Left ventricle myocardium inferior (tissue), 1 donor: ENCODE measurements around the gene UBE2E1. TPM values are rescaled to one million over a fixed set of nuclear protein-coding genes. Genes with fewer than 3 reads are reported as not detected.

Experiments
- DNase-seq: peaks from one replicate; pipeline ENCODE4 v3.0.0-alpha.2; 2020
- H3K27ac ChIP-seq: fragments of 200-600 bp; replicated peaks from 2 replicates; pipeline ENCODE4 v1.8.0; 2021
- H3K27me3 ChIP-seq: fragments of 200-600 bp; 2 replicates; pipeline ENCODE4 v1.8.0; 2021; ENCODE audit warnings: low read depth
- H3K36me3 ChIP-seq: fragments of 200-600 bp; 2 replicates; pipeline ENCODE4 v1.8.0; 2021
- H3K4me1 ChIP-seq: fragments of 200-600 bp; 2 replicates; pipeline ENCODE4 v1.8.0; 2021
- H3K4me3 ChIP-seq: fragments of 200-600 bp; 2 replicates; pipeline ENCODE4 v1.8.0; 2021; ENCODE audit warnings: mild to moderate bottlenecking, moderate library complexity
- H3K9me3 ChIP-seq: fragments of 200-600 bp; replicated peaks from 2 replicates; pipeline ENCODE4 v1.8.0; 2021
- intact Hi-C: fragments of 100-400 bp; cut with micrococcal nuclease; formaldehyde crosslinking; loops from one replicate; pipeline ENCODE4 v1.11.0; 2022
- total RNA-seq: library from RNA; stranded (reverse); fragmentation: NEBNext Ultra II Directional; extraction: Animal tissue kit (Norgen Biotek cat#: 25700); gene quantifications from one replicate; pipeline ENCODE4 v1.2.1, GENCODE V29; 2021
- TF ChIP-seq, protein P1 (sequence below): fragments of 200-600 bp; IDR thresholded peaks from 2 replicates; pipeline ENCODE4 v1.8.0; 2021; ENCODE audit warnings: antibody characterized with exemption, mild to moderate bottlenecking, borderline replicate concordance
- donor health status: DM: no; HTN: yes; CAD: no; lungs with severe emphysema.

The UBE2E1 gene
- total RNA-seq, 1 donor from 2014 or later = 65.0 TPM

DNA sequence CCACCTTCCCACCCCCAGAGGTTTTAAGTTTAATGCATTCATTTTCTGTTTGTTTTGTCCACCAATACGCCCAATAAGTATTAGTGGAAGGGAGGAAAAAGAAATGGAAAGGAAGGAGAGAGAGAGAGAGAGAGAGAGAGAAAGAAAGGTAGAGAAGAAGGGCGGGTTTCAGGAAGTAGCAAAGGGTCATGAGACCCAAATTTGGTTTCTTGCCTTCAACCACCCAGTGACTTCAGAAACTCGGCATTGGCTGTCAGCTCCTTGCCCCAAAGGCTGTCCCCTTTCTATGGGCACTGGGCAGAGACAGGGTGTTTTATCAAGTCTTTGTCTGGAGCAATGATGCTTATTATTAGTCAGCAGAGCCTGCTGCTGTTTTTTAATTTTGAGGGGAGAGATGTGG is 125.8 kb downstream of the UBE2E1 start:
- Histone ChIP-seq H3K4me3 (no peak overlapping the region), H3K27me3 (no peaks in the 10 kb centered on the region), H3K36me3 (no peaks in the 10 kb centered on the region), H3K4me1 (no peaks in the 10 kb centered on the region), H3K27ac (no peak overlapping the region), H3K9me3 (no peaks in the 10 kb centered on the region)
- no peak for DNase-seq
- TF ChIP-seq, protein P1, sequence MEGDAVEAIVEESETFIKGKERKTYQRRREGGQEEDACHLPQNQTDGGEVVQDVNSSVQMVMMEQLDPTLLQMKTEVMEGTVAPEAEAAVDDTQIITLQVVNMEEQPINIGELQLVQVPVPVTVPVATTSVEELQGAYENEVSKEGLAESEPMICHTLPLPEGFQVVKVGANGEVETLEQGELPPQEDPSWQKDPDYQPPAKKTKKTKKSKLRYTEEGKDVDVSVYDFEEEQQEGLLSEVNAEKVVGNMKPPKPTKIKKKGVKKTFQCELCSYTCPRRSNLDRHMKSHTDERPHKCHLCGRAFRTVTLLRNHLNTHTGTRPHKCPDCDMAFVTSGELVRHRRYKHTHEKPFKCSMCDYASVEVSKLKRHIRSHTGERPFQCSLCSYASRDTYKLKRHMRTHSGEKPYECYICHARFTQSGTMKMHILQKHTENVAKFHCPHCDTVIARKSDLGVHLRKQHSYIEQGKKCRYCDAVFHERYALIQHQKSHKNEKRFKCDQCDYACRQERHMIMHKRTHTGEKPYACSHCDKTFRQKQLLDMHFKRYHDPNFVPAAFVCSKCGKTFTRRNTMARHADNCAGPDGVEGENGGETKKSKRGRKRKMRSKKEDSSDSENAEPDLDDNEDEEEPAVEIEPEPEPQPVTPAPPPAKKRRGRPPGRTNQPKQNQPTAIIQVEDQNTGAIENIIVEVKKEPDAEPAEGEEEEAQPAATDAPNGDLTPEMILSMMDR = no peak
- intact Hi-C loops = no loop called here

GRCh38 chr3:23932571-23932970 is 126.8 kb downstream of the UBE2E1 start:
- intact Hi-C loops = no loop called here
- no peak for DNase-seq
- Histone ChIP-seq H3K36me3 (no peaks in the 10 kb centered on the region), H3K27ac (no peak overlapping the region), H3K4me1 (no peaks in the 10 kb centered on the region), H3K4me3 (no peak overlapping the region), H3K27me3 (no peaks in the 10 kb centered on the region), H3K9me3 (no peaks in the 10 kb centered on the region)
- TF ChIP-seq, protein P1 = no peak

DNA sequence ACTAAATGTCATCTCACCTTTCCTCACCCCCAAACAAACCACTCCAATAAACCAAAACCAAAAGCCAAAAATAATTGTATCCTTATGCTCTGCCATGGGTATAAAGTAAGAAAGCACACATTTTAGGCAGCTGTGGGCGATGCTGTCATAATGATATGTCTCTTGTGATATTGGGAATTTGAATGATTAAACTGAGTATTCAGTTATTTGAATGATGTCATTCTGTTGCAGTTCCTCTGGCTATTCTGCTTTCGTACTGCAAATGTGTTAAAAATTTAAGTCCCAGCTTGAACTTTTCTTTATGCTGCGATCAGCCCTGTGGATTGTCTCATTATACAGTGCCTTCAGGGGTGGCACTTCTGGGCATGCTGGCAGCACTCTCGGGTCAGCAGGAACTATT is 128.5 kb downstream of the UBE2E1 start:
- TF ChIP-seq, protein P1 = no peak
- H3K36me3 ChIP-seq = no peaks in the 10 kb centered on the region
- intact Hi-C loops = no loop called here
- H3K27me3 ChIP-seq = no peaks in the 10 kb centered on the region
- no peak for DNase-seq
- H3K4me1 ChIP-seq = no peaks in the 10 kb centered on the region
- H3K27ac ChIP-seq = no peak overlapping the region
- H3K4me3 ChIP-seq = no peak overlapping the region
- no peaks in the 10 kb centered on the region for H3K9me3 ChIP-seq

DNA sequence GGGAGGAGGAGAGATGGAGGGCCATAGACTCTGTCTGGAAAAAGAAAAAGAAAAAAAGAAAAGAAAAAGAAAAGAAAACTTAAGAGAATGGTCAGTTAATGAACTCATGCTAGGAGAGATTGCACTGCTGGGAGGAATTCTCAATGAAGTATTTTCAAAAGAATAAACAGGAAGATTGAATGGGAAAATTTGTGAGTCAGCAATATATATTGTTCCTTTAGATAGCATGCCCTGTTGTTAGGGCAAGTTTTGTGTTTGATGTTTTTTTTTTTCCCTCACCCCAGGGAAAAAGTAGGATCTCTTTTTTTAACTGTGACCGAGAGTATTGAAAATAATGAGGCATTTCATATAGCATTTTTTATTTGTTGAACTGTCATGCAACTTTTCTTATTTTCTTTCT is 131.5 kb downstream of the UBE2E1 start:
- intact Hi-C loops = no loop called here
- no peak overlapping the region for H3K27ac ChIP-seq
- no peak for DNase-seq
- TF ChIP-seq, protein P1 = no peak
- H3K9me3 ChIP-seq = no peaks in the 10 kb centered on the region
- no peak overlapping the region for H3K4me3 ChIP-seq
- no peaks in the 10 kb centered on the region for H3K27me3 ChIP-seq
- no peaks in the 10 kb centered on the region for H3K4me1 ChIP-seq
- no peaks in the 10 kb centered on the region for H3K36me3 ChIP-seq

DNA sequence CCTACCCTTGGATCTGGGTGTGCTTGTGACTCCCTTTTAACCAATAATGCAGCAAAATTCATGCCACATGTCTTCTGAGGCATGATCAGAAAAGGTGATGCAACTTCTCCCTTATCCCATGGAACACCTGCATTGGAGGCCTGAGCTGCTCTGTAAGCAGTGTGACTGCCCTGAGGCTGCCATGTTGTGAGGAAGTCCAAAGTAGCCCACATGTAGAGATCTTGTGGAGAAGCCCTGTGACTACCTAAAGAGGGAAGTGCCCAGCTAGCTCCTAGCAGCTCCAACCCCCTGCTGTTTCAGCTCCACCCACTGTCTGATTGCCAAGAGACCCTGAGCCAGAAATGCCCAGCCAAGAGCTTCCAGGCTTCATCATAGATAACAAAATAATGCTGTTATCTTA is 132.9 kb downstream of the UBE2E1 start:
- DNase-seq = no peak
- no peak overlapping the region for H3K27ac ChIP-seq
- no peak overlapping the region for H3K4me3 ChIP-seq
- H3K27me3 ChIP-seq = no peaks in the 10 kb centered on the region
- intact Hi-C loops = no loop called here
- no peaks in the 10 kb centered on the region for H3K9me3 ChIP-seq
- H3K36me3 ChIP-seq = no peaks in the 10 kb centered on the region
- TF ChIP-seq, protein P1 = no peak
- H3K4me1 ChIP-seq = no peaks in the 10 kb centered on the region

DNA sequence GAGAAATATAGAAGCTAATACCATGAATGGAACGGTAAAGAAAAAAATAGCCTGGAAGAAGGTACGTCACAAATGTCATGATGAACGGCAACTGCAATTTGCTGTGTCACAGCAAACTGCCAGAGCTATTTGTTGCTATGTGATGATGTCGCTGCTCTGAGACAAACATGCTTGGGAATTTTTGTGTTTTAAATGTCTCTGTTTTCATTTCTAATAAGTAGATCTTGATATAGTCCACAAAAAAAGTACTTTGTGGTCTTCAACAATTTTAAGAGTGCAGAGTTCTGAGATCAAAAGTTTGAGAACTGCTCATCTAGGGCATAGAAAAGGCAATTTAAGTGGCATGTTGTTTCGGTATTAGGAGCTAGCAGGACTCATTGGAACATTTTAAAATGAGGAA is 135.0 kb downstream of the UBE2E1 start:
- H3K27ac ChIP-seq = no peak overlapping the region
- H3K4me3 ChIP-seq = no peak overlapping the region
- H3K4me1 ChIP-seq = peaks cover 8% of the 10 kb centered on the region
- DNase-seq = no peak
- no peaks in the 10 kb centered on the region for H3K9me3 ChIP-seq
- intact Hi-C loops = no loop called here
- H3K27me3 ChIP-seq = no peaks in the 10 kb centered on the region
- H3K36me3 ChIP-seq = no peaks in the 10 kb centered on the region
- TF ChIP-seq, protein P1 = no peak
